CD14-positive monocyte (primary cell): ENCODE results near the gene ENTPD2. TPM values are rescaled to one million over a fixed set of nuclear protein-coding genes. Genes with fewer than 3 reads are reported as not detected.

Source experiments
- polyA plus RNA-seq, 3 donors: library from polyadenylated mRNA; depleted of rRNA in 1 of 3; unstranded in 2 of 3; stranded (reverse) in 1 of 3; fragments of 300-500 nt in 2 of 3; fragments of >200 nt in 1 of 3; fragmentation: Illumina TruSeq in 2 of 3; gene quantifications; 1 replicate in 2 of 3; 2 replicates in 1 of 3; pipeline ENCODE4 v1.2.3, GENCODE V29; 2012 to 2021
- small RNA-seq: library from RNA; depleted of rRNA; stranded (forward); fragments of <200 nt; gene quantifications from one replicate; pipeline ENCODE3, GENCODE V24; 2012; ENCODE audit warnings: low read depth; ENCODE audit not compliant: insufficient read length

The ENTPD2 gene
- polyA plus RNA-seq, 3 donors = not detected

Small RNA genes within 50 kb of the gene (small RNA-seq; reads per million reads assigned to genes)
- not detected for gene RF00153

Other genes with a start within 250 kb of the ENTPD2 start
- 10 to 100 TPM in 1 of 3 donors, 1 to 10 TPM in 2; 6.7 to 30.9 (median 8.1) TPM for gene RABL6, start 246.1 kb downstream of the ENTPD2 start, polyA plus RNA-seq
- gene AJM1, start 211.6 kb downstream of the ENTPD2 start, polyA plus RNA-seq = 1 to 10 TPM in 1 of 3 donors, under 1 TPM in 2; 0.10 to 2.0 (median 0.18) TPM
- gene PHPT1, start 204.7 kb downstream of the ENTPD2 start, polyA plus RNA-seq = 100 to 1,000 TPM in 1 of 3 donors, 10 to 100 TPM in 2; 70.0 to 163 (median 94.3) TPM
- gene MAMDC4, start 201.7 kb downstream of the ENTPD2 start, polyA plus RNA-seq = 1 to 10 TPM in 1 of 3 donors, under 1 TPM in 1, not detected in 1; 0.07 to 5.2 TPM
- 100 to 1,000 TPM; 245 to 407 (median 264) TPM for gene EDF1, start 187.8 kb downstream of the ENTPD2 start, polyA plus RNA-seq
- gene TRAF2, start 167.5 kb downstream of the ENTPD2 start, polyA plus RNA-seq = 1 to 10 TPM; 1.6 to 6.1 (median 2.0) TPM
- 100 to 1,000 TPM in 1 of 3 donors, 10 to 100 TPM in 2; 85.3 to 117 (median 92.7) TPM for gene FBXW5, start 109.3 kb downstream of the ENTPD2 start, polyA plus RNA-seq
- under 1 TPM in 2 of 3 donors, not detected in 1; 0.55 to 0.72 TPM for gene C8G, start 108.8 kb downstream of the ENTPD2 start, polyA plus RNA-seq
- gene LCN12, start 101.8 kb downstream of the ENTPD2 start, polyA plus RNA-seq = under 1 TPM in 1 of 3 donors, not detected in 2; 0.29 TPM
- gene PTGDS, start 76.6 kb downstream of the ENTPD2 start, polyA plus RNA-seq = 1 to 10 TPM in 1 of 3 donors, under 1 TPM in 1, not detected in 1; 0.34 to 1.5 TPM
- gene LCNL1, start 71.1 kb downstream of the ENTPD2 start, polyA plus RNA-seq = under 1 TPM in 1 of 3 donors, not detected in 2; 0.04 TPM
- 10 to 100 TPM; 35.3 to 92.9 (median 40.7) TPM for gene PAXX, start 61.6 kb downstream of the ENTPD2 start, polyA plus RNA-seq
- gene CLIC3, start 57.5 kb downstream of the ENTPD2 start, polyA plus RNA-seq = under 1 TPM in 2 of 3 donors, not detected in 1; 0.29 to 0.51 TPM
- 10 to 100 TPM in 1 of 3 donors, under 1 TPM in 2; 0.18 to 30.7 (median 0.40) TPM for gene ABCA2, start 25.8 kb downstream of the ENTPD2 start, polyA plus RNA-seq
- 10 to 100 TPM in 2 of 3 donors, 1 to 10 TPM in 1; 6.1 to 13.4 (median 10.5) TPM for gene FUT7, start 22.0 kb downstream of the ENTPD2 start, polyA plus RNA-seq
- gene NPDC1, start 7.9 kb downstream of the ENTPD2 start, polyA plus RNA-seq = 1 to 10 TPM in 1 of 3 donors, under 1 TPM in 1, not detected in 1; 0.51 to 2.7 TPM
- 1 to 10 TPM in 2 of 3 donors, under 1 TPM in 1; 0.03 to 3.1 (median 1.7) TPM for gene SAPCD2, start 16.5 kb upstream of the ENTPD2 start, polyA plus RNA-seq
- 10 to 100 TPM in 2 of 3 donors, 1 to 10 TPM in 1; 5.7 to 16.7 (median 14.8) TPM for gene UAP1L1, start 23.5 kb upstream of the ENTPD2 start, polyA plus RNA-seq
- gene MAN1B1, start 32.9 kb upstream of the ENTPD2 start, polyA plus RNA-seq = 10 to 100 TPM; 29.3 to 38.2 (median 33.3) TPM
- 100 to 1,000 TPM in 2 of 3 donors, 10 to 100 TPM in 1; 68.3 to 287 (median 150) TPM for gene DPP7, start 60.7 kb upstream of the ENTPD2 start, polyA plus RNA-seq
- not detected for gene GRIN1, start 85.1 kb upstream of the ENTPD2 start, polyA plus RNA-seq
- not detected for gene LRRC26, start 116.0 kb upstream of the ENTPD2 start, polyA plus RNA-seq
- gene TMEM210, start 118.0 kb upstream of the ENTPD2 start, polyA plus RNA-seq = not detected
- 10 to 100 TPM in 1 of 3 donors, 1 to 10 TPM in 2; 1.9 to 76.8 (median 2.0) TPM for gene ANAPC2, start 134.5 kb upstream of the ENTPD2 start, polyA plus RNA-seq
- gene SSNA1, start 134.6 kb upstream of the ENTPD2 start, polyA plus RNA-seq = 100 to 1,000 TPM in 1 of 3 donors, 10 to 100 TPM in 2; 87.0 to 118 (median 98.3) TPM
- gene TPRN, start 146.7 kb upstream of the ENTPD2 start, polyA plus RNA-seq = 1 to 10 TPM in 1 of 3 donors, under 1 TPM in 2; 0.30 to 4.6 (median 0.46) TPM
- 10 to 100 TPM; 13.1 to 88.1 (median 76.1) TPM for gene TMEM203, start 151.6 kb upstream of the ENTPD2 start, polyA plus RNA-seq
- gene NDOR1, start 151.6 kb upstream of the ENTPD2 start, polyA plus RNA-seq = 10 to 100 TPM in 1 of 3 donors, 1 to 10 TPM in 2; 4.4 to 26.9 (median 5.2) TPM
- 1 to 10 TPM in 1 of 3 donors, not detected in 2; 1.5 TPM for gene RNF208, start 168.2 kb upstream of the ENTPD2 start, polyA plus RNA-seq
- under 1 TPM in 1 of 3 donors, not detected in 2; 0.17 TPM for gene CYSRT1, start 171.1 kb upstream of the ENTPD2 start, polyA plus RNA-seq
- gene RNF224, start 173.4 kb upstream of the ENTPD2 start, polyA plus RNA-seq = not detected
- gene SLC34A3, start 176.8 kb upstream of the ENTPD2 start, polyA plus RNA-seq = not detected
- 100 to 1,000 TPM in 1 of 3 donors, 10 to 100 TPM in 2; 58.1 to 284 (median 70.8) TPM for gene TUBB4B, start 187.2 kb upstream of the ENTPD2 start, polyA plus RNA-seq
- not detected for gene STPG3, start 197.2 kb upstream of the ENTPD2 start, polyA plus RNA-seq
- 10 to 100 TPM; 17.3 to 44.2 (median 18.8) TPM for gene NELFB, start 201.3 kb upstream of the ENTPD2 start, polyA plus RNA-seq
- gene TOR4A, start 223.7 kb upstream of the ENTPD2 start, polyA plus RNA-seq = 10 to 100 TPM; 13.7 to 17.6 (median 15.4) TPM
- 10 to 100 TPM in 1 of 3 donors, not detected in 2; 15.4 TPM for gene NRARP, start 248.2 kb upstream of the ENTPD2 start, polyA plus RNA-seq